Mucosa of descending colon (tissue), 3 donors: ENCODE data around the gene WDFY4. TPM values are rescaled to one million over a fixed set of nuclear protein-coding genes. Genes with fewer than 3 reads are reported as not detected.

Experiments
- ATAC-seq: fragments of 200-7000 bp; cut with Tn5 transposase; one replicate; pipeline ENCODE4 v1.9.1; 2020; ENCODE audit warnings: mild to moderate bottlenecking, moderate library complexity
- DNase-seq, 3 donors: peaks; one replicate each; pipeline ENCODE4 v3.0.0-alpha.2; 2020
- H3K36me3 ChIP-seq: fragments of 200-600 bp; one replicate; pipeline ENCODE4 v1.8.0; 2021; ENCODE audit warnings: low read depth, mild to moderate bottlenecking
- H3K4me1 ChIP-seq: fragments of 200-600 bp; one replicate; pipeline ENCODE4 v1.8.0; 2021; ENCODE audit warnings: low read depth, mild to moderate bottlenecking
- H3K4me3 ChIP-seq: fragments of 200-600 bp; one replicate; pipeline ENCODE4 v1.8.0; 2021; ENCODE audit warnings: mild to moderate bottlenecking
- H3K9me3 ChIP-seq: fragments of 200-600 bp; one replicate; pipeline ENCODE4 v1.8.0; 2021; ENCODE audit warnings: mild to moderate bottlenecking
- intact Hi-C, 2 donors: fragments of 100-400 bp; cut with DNase I in 1 of 2; cut with micrococcal nuclease in 1 of 2; formaldehyde crosslinking; loops; one replicate each; pipeline versions ENCODE4 v1.11.0 to v1.11.1; 2022; cut with DNase I, micrococcal nuclease
- total RNA-seq, 3 donors: library from RNA; stranded (reverse); fragmentation: NEBNext Ultra II Directional in 2 of 3; extraction: Animal tissue kit (Norgen Biotek cat#: 25700) in 2 of 3; gene quantifications; one replicate each; pipeline versions ENCODE4 v1.2.1 to v1.2.4, GENCODE V29; 2021 to 2023
- TF ChIP-seq, protein P1 (sequence below): fragments of 200-600 bp; IDR thresholded peaks from one replicate; pipeline ENCODE4 v1.8.0; 2022; ENCODE audit warnings: antibody characterized with exemption, mild to moderate bottlenecking
- donor health status: DM: no; HTN: no; CAD: no; lungs with moderate emphysema.
- donor health status: DM: no; HTN: no; CAD: no.
- donor health status: DM: no; HTN: yes; CAD: no.

Gene WDFY4
- total RNA-seq, 3 donors from 2014 or later: 2.1 to 3.3 (median 2.2) TPM

DNA sequence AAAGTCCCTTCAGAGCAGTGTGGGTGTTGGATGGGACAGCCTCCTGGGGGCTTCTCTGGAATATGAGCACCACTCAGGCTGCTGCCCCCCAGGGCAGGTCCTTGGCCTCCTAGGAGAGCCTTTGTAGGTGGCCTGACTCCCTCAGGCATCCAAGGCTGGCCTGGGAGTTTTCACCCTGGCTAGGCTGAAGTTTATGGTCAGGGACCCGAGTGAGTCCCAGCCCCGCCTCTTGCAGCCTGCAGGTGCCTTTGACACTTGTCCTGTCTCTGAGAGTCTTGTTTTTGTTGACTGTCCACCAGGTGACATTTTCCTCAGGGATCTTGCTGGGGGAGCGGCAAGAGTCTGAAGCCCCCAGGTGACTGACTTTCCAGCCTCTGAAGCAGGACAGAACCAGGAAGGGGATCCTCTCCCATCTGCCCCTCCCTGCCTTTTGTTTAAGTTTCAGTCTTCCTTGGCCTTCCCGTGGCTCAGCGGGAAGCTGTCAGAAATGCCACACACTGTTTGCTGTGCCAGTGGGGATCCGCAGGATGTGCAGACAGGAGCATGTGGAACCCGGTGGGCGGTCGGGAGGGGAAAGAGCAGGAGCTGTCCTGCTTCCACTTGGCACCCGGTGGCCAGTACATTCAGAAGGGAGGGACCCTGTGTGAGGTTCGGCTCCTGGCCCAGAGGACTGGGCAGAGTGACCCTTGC is 195.5 kb downstream of the WDFY4 start:
- ATAC-seq: no peak
- Histone ChIP-seq H3K4me3 (no peak overlapping the region), H3K4me1 (no peaks in the 10 kb centered on the region), H3K36me3 (no peaks in the 10 kb centered on the region), H3K9me3 (no peaks in the 10 kb centered on the region)
- no peak for DNase-seq
- intact Hi-C loops: no loop called here
- TF ChIP-seq, protein P1, sequence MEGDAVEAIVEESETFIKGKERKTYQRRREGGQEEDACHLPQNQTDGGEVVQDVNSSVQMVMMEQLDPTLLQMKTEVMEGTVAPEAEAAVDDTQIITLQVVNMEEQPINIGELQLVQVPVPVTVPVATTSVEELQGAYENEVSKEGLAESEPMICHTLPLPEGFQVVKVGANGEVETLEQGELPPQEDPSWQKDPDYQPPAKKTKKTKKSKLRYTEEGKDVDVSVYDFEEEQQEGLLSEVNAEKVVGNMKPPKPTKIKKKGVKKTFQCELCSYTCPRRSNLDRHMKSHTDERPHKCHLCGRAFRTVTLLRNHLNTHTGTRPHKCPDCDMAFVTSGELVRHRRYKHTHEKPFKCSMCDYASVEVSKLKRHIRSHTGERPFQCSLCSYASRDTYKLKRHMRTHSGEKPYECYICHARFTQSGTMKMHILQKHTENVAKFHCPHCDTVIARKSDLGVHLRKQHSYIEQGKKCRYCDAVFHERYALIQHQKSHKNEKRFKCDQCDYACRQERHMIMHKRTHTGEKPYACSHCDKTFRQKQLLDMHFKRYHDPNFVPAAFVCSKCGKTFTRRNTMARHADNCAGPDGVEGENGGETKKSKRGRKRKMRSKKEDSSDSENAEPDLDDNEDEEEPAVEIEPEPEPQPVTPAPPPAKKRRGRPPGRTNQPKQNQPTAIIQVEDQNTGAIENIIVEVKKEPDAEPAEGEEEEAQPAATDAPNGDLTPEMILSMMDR: no peak

DNA sequence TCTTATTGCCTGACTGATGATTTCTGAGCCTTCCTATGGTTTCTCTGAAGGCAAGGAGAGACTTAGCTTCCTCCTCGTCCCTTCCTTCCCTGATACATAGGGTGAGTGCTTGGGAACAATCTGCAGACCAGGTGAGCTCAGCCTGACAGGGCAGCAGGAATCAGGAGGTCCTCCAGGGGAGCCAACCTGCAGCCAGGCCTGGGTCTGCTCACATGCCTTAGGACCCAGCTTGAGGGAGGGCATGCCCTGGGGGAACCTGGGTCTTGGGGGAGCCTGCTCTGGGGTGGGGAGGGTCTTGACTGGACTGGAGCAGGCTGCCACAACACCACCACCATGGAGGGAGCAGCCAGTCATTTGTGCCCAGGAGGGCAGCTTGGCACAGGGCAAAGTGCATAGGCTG is 197.3 kb downstream of the WDFY4 start:
- Histone ChIP-seq H3K36me3 (no peaks in the 10 kb centered on the region), H3K4me1 (no peaks in the 10 kb centered on the region), H3K9me3 (no peaks in the 10 kb centered on the region), H3K4me3 (no peak overlapping the region)
- TF ChIP-seq, protein P1: no peak
- ATAC-seq (no peak), DNase-seq (no peak)
- intact Hi-C loops: no loop called here

DNA sequence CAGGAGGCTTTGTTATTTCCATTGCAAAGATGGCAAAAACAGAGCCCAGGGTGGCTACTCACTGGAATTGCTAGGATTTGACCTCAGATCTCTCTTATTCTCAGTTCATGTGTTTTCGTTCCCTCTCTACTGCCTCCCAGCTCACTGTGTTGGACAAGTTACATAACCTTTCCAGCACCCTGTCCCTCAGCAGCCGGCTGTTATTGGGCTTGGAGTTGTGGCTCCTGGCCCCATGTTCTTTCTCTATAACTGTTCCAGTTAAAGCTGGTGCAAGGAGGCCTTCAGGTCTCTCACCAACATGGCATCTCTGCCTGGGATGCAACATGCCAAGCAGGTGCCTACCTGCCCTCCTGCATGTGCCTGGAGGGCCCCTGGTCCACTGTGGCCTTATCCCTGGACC is 198.2 kb downstream of the WDFY4 start:
- Histone ChIP-seq H3K36me3 (no peaks in the 10 kb centered on the region), H3K4me3 (no peak overlapping the region), H3K9me3 (no peaks in the 10 kb centered on the region), H3K4me1 (no peaks in the 10 kb centered on the region)
- no peak for DNase-seq
- intact Hi-C loops: no loop called here
- no peak for ATAC-seq
- TF ChIP-seq, protein P1: no peak

DNA sequence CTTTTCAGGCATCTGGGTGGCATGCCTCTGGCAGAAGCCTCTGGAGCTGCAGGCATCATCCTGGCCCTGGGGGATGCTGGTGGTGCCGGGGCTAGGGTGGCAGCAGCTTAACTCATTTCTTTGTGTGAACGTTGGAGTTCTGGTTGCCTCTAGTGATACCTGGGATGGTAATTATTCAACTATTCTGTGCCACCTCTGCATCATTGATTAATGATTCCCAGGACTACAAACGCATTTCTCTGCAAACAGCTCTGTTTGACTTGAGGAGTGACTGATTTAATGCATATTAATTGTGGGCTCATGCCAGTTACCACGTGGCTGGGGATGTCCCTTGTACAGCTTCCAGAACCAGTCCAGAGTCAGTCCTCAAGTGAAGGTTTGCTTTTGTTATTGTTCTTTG is 199.0 kb downstream of the WDFY4 start:
- TF ChIP-seq, protein P1: no peak
- Histone ChIP-seq H3K4me1 (no peaks in the 10 kb centered on the region), H3K36me3 (no peaks in the 10 kb centered on the region), H3K9me3 (no peaks in the 10 kb centered on the region), H3K4me3 (no peak overlapping the region)
- no peak for ATAC-seq
- no peak for DNase-seq
- intact Hi-C loops: no loop called here

DNA sequence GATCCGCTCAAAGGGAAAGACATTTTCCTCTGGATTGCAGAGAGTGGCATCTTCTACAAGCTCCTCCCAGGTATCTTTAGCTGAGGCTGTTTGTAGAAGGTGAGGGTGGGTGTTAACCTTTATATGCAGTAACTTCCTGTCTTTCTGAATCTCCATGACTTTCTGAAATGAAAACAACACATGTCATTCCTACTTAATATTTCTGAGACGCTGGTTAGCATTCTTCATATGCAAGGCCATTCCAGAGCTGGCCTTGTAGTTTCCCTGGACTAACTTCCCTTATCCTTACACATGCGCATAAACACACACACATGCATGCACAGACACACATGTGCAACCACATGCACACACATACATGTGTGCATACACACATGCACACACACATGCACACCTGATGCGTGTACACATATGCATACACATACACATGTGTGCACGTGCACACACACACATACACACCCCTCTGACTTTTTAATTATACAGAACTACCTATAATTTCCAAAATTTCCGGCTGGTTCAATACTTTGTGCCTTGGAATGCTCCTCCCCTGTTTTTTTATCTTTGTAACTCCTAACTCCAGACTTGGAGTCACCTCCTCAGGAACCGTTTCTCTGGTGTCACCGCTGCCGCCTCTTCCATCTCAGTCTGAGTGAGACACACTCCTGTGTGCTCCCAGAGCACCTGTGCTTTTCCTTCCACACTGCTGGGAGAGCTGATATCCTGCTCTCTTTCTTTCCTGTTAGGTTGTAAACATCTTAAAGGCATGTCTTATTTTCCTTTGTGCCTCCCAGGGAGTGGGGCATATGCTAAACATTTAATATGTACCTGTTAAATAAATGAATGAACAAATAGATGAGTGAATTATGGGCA is 199.7 kb downstream of the WDFY4 start:
- intact Hi-C loops: no loop called here
- H3K4me3 ChIP-seq: no peak overlapping the region
- TF ChIP-seq, protein P1: no peak
- no peaks in the 10 kb centered on the region for H3K36me3 ChIP-seq
- no peak for ATAC-seq
- H3K9me3 ChIP-seq: no peaks in the 10 kb centered on the region
- DNase-seq: no peak
- H3K4me1 ChIP-seq: no peaks in the 10 kb centered on the region
